Measurements from ENCODE around the gene DGKB. TPM values are rescaled to one million over a fixed set of nuclear protein-coding genes. Genes with fewer than 3 reads are reported as not detected.

DGKB gene
- total and polyA plus RNA-seq, 2 of the 8 experiments (the other 6 are each of a cell fraction or from before 2014, with no cell fraction given): 1.9 to 2.6 TPM

- TF ChIP-seq EZH2 (IDR thresholded peaks at IDR 0.05; ENCODE audit: low read depth, low read length, severe bottlenecking) (no peak), SAP30 (IDR thresholded peaks at IDR 0.05; ENCODE audit: insufficient read depth, insufficient replicate concordance, low read length) (no peak), RAD21 (IDR thresholded peaks at IDR 0.05 in 1 of 2, conservative IDR thresholded peaks at IDR 0.05 in 1 of 2; ENCODE audit: low read depth in 2 of 2, low read length in 2 of 2) (no peak), TAF1 (IDR thresholded peaks at IDR 0.05; ENCODE audit: low read depth, low read length) (no peak)
Observed at GRCh38 chr7:14828053-14828452, 74.5 kb downstream of the DGKB start (continued).

All from H1 (cell line).